Activated CD4-positive, alpha-beta T cell treated with anti-CD3 and anti-CD28 coated beads, Interleukin-2, amount 50 U/mL, for 16 hours (primary cell): ENCODE measurements around the gene PRKCD.

Source experiments
- DNase-seq: peaks from one replicate; pipeline ENCODE4 v3.0.0-alpha.2; 2020

The PRKCD gene

GRCh38 chr3:53160660-53161449 lies at the start of gene PRKCD:
Gene PRKCD, plus strand, starts transcription at chr3:53161209. Its CDS starts 17,214 bp downstream, at chr3:53178423.
- peak; percentile 77 for DNase-seq

GRCh38 chr3:53111822-53112221 lies 49.2 kb upstream of the PRKCD start:
- no peak for DNase-seq

- no peak for DNase-seq
Measured at GRCh38 chr3:53113293-53114010, 47.6 kb upstream of the PRKCD start.

GRCh38 chr3:53114011-53114400 lies 47.0 kb upstream of the PRKCD start:
- peak; percentile 88 for DNase-seq

- peak; percentile 40 for DNase-seq
Measured at GRCh38 chr3:53114412-53115074, 46.5 kb upstream of the PRKCD start.

GRCh38 chr3:53116956-53117355 lies 44.1 kb upstream of the PRKCD start:
- DNase-seq: no peak

GRCh38 chr3:53120336-53120735 lies 40.7 kb upstream of the PRKCD start:
- no peak for DNase-seq

- no peak for DNase-seq
Measured at GRCh38 chr3:53122255-53122932, 38.6 kb upstream of the PRKCD start.

GRCh38 chr3:53122933-53123305 lies 38.1 kb upstream of the PRKCD start:
- no peak for DNase-seq

- no peak for DNase-seq
Measured at GRCh38 chr3:53123510-53123909, 37.5 kb upstream of the PRKCD start.

GRCh38 chr3:53123953-53124352 lies 37.1 kb upstream of the PRKCD start:
- no peak for DNase-seq

GRCh38 chr3:53126601-53127000 lies 34.4 kb upstream of the PRKCD start:
- DNase-seq: no peak

GRCh38 chr3:53129344-53129743 lies 31.7 kb upstream of the PRKCD start:
- DNase-seq: no peak

GRCh38 chr3:53130179-53131061 lies 30.6 kb upstream of the PRKCD start, which contains the start of gene RFT1:
Gene RFT1, minus strand, starts transcription at chr3:53130435. Its CDS starts 35 bp downstream, at chr3:53130400.
- DNase-seq: peak; percentile 97

- no peak for DNase-seq
Measured at GRCh38 chr3:53131096-53131495, 29.9 kb upstream of the PRKCD start.

- DNase-seq: no peak
Measured at GRCh38 chr3:53132347-53132746, 28.7 kb upstream of the PRKCD start.

- DNase-seq: peak; percentile 71
Measured at GRCh38 chr3:53134631-53135232, 26.3 kb upstream of the PRKCD start.

- no peak for DNase-seq
Measured at GRCh38 chr3:53137221-53137620, 23.8 kb upstream of the PRKCD start.

GRCh38 chr3:53137835-53138446 lies 23.1 kb upstream of the PRKCD start:
- no peak for DNase-seq

GRCh38 chr3:53139906-53140846 lies 20.8 kb upstream of the PRKCD start:
- DNase-seq: no peak
